K562 (cell line): ENCODE measurements around the gene RBM20.

Source experiments
- BRCA1 ChIP-seq, 2 experiments: fragments of 450-650 bp in 1 of 2; sonication (generic) in 1 of 2; formaldehyde crosslinking in 1 of 2; IDR thresholded peaks; 2 replicates each; pipeline versions ENCODE4 v1.5.0 to v1.6.1; 2017 to 2020; ENCODE audit warnings: mild to moderate bottlenecking in 1 of 2, missing genetic modification reagents in 1 of 2
- CBFB ChIP-seq: sonication (generic); formaldehyde crosslinking; IDR thresholded peaks from 2 replicates; pipeline ENCODE4 v1.4.0; 2020; ENCODE audit warnings: mild to moderate bottlenecking, missing genetic modification reagents
- EGR1 ChIP-seq: fragments of 450-650 bp; conservative IDR thresholded peaks from 2 replicates; pipeline ENCODE4 v1.6.1; 2017; ENCODE audit warnings: mild to moderate bottlenecking
- EWSR1 ChIP-seq: fragments of 450-650 bp; IDR thresholded peaks from 2 replicates; pipeline ENCODE4 v1.6.1; 2018; ENCODE audit warnings: borderline replicate concordance, mild to moderate bottlenecking, low read depth, moderate library complexity; ENCODE audit not compliant: partially characterized antibody
- FOSL1 ChIP-seq: fragments of 200-800 bp; sonication (Bioruptor generic); conservative IDR thresholded peaks from 2 replicates; pipeline ENCODE4 v1.6.1; 2016; ENCODE audit warnings: missing genetic modification characterization, missing compliant biosample characterization
- MEF2D ChIP-seq: conservative IDR thresholded peaks from 2 replicates; pipeline ENCODE4 v1.6.1; 2016; ENCODE audit warnings: low read depth, missing genetic modification characterization, missing compliant biosample characterization
- RFX1 ChIP-seq: fragments of 450-650 bp; IDR thresholded peaks from 2 replicates; pipeline ENCODE4 v1.6.1; 2016; ENCODE audit warnings: mild to moderate bottlenecking, moderate library complexity
- SNRNP70 ChIP-seq: fragments of 200-400 bp; formaldehyde crosslinking; optimal IDR thresholded peaks from 2 replicates; pipeline ENCODE3; 2017; ENCODE audit warnings: low read depth, low read length
- TAF1 ChIP-seq: IDR thresholded peaks from 2 replicates; pipeline ENCODE4 v1.6.1; 2011; ENCODE audit warnings: mild to moderate bottlenecking, low read length, moderate library complexity; ENCODE audit not compliant: insufficient read depth, control insufficient read depth, severe bottlenecking; ENCODE audit errors: extremely low read depth
- TEAD2 ChIP-seq: fragments of 450-650 bp; IDR thresholded peaks from 2 replicates; pipeline ENCODE4 v1.6.1; 2016; ENCODE audit warnings: missing genetic modification characterization, control low read depth, missing compliant biosample characterization
- TF ChIP-seq, protein P1 (sequence below): fragments of 250-450 bp; sonication (Bioruptor Pico); IDR thresholded peaks from 2 replicates; pipeline ENCODE4 v1.5.0; 2021
- TF ChIP-seq, protein P2 (sequence below), 3 experiments: IDR thresholded peaks in 2 of 3; conservative IDR thresholded peaks in 1 of 3; 2 replicates each; pipeline ENCODE4 v1.5.1; 2011 to 2012; ENCODE audit warnings: low read length in 3 of 3, mild to moderate bottlenecking in 3 of 3, control low read depth in 2 of 3, improper control_type of control experiment in 1 of 3, inconsistent platforms in 1 of 3, low read depth in 1 of 3, mixed read lengths in 1 of 3, moderate library complexity in 1 of 3; ENCODE audit not compliant: insufficient read depth in 2 of 3

DNA sequence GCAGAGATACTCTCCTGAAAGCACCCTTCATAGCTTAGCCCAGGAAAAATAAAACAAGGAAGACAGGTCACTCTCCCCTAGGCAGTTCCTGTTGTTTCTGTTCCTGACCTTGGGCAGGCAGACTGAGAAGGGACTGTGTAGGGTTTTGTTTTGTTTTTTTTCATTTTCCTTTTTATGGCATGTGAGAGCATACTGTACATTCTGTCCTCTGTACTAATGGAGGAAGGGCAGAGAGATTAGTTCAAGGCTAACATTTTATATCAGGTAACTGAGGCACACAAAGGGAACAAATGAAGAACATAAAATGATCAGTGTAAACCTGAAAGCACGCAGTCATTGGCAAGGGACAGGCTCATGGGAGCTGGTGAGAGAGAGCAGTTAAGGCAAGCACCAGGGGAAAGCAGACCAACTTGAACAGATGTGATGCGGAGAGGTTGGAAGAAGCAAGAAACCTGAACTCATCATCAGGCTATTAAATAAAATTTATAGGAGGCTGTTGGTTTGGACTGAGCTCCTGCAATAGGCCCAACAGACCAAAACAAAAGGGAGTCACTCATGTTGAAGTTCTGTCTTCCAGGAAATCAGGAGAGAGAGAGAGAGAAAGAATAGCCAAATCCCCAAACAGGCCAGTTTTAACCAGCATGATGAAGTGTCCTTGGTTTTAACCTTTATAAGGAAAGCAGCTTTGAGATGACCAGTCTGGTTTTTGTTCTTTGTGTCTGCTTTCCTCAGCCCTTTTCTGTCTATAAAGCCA lies 193.5 kb downstream of the RBM20 start:
- TF ChIP-seq EGR1 (no peak), SNRNP70 (no peak), RFX1 (no peak), BRCA1 (IDR thresholded peaks at IDR 0.05) (no peak), BRCA1 (CRISPR knock-in tag; IDR thresholded peaks at IDR 0.05) (no peak), EWSR1 (no peak), TAF1 (no peak), TEAD2 (tag) (no peak), MEF2D (tag) (no peak), CBFB (no peak), FOSL1 (tag) (no peak)
- TF ChIP-seq, protein P1, sequence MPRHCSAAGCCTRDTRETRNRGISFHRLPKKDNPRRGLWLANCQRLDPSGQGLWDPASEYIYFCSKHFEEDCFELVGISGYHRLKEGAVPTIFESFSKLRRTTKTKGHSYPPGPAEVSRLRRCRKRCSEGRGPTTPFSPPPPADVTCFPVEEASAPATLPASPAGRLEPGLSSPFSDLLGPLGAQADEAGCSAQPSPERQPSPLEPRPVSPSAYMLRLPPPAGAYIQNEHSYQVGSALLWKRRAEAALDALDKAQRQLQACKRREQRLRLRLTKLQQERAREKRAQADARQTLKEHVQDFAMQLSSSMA (CRISPR knock-in tag): no peak
- TF ChIP-seq, protein P2, sequence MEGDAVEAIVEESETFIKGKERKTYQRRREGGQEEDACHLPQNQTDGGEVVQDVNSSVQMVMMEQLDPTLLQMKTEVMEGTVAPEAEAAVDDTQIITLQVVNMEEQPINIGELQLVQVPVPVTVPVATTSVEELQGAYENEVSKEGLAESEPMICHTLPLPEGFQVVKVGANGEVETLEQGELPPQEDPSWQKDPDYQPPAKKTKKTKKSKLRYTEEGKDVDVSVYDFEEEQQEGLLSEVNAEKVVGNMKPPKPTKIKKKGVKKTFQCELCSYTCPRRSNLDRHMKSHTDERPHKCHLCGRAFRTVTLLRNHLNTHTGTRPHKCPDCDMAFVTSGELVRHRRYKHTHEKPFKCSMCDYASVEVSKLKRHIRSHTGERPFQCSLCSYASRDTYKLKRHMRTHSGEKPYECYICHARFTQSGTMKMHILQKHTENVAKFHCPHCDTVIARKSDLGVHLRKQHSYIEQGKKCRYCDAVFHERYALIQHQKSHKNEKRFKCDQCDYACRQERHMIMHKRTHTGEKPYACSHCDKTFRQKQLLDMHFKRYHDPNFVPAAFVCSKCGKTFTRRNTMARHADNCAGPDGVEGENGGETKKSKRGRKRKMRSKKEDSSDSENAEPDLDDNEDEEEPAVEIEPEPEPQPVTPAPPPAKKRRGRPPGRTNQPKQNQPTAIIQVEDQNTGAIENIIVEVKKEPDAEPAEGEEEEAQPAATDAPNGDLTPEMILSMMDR (IDR thresholded peaks at IDR 0.05 in 2 of 3, conservative IDR thresholded peaks at IDR 0.05 in 1 of 3; ENCODE audit: insufficient read depth in 2 of 3, low read depth in 1 of 3, low read length in 3 of 3): no peak
